HEK293T (cell line): ENCODE measurements around the gene FUT7.

ENCODE experiments used
- CTCF ChIA-PET: fragments of 350-600 bp; formaldehyde crosslinking; extraction: SDS; loops from one replicate; lab custom pipeline; 2021; ENCODE audit warnings: antibody characterized with exemption, inconsistent platforms; lab: Yijun Ruan, JAX
- POLR2A ChIA-PET: fragments of 350-600 bp; formaldehyde crosslinking; extraction: SDS; loops from one replicate; lab custom pipeline; 2020; ENCODE audit warnings: antibody characterized with exemption, inconsistent platforms; lab: Yijun Ruan, JAX
- DNase-seq: peaks from one replicate; pipeline ENCODE4 v3.0.0; 2012; ENCODE audit warnings: mixed read lengths; ENCODE audit errors: extremely low spot score
- ARNT ChIP-seq: fragments of 450-650 bp; IDR thresholded peaks from 2 replicates; pipeline ENCODE4 v1.6.1; 2017; ENCODE audit warnings: mild to moderate bottlenecking
- BHLHE40 ChIP-seq: fragments of 450-650 bp; IDR thresholded peaks from 2 replicates; pipeline ENCODE4 v1.6.1; 2016; ENCODE audit warnings: mild to moderate bottlenecking, moderate library complexity, borderline replicate concordance
- CTBP1 ChIP-seq: fragments of 450-650 bp; IDR thresholded peaks from 2 replicates; pipeline ENCODE4 v1.6.1; 2016; ENCODE audit warnings: borderline replicate concordance
- ELF4 ChIP-seq: fragments of 450-650 bp; IDR thresholded peaks from 2 replicates; pipeline ENCODE4 v1.6.1; 2017; ENCODE audit warnings: antibody characterized with exemption
- FOXA1 ChIP-seq: fragments of 450-650 bp; IDR thresholded peaks from 2 replicates; pipeline ENCODE4 v1.6.1; 2016; ENCODE audit warnings: mild to moderate bottlenecking
- FOXK2 ChIP-seq: fragments of 450-650 bp; IDR thresholded peaks from 2 replicates; pipeline ENCODE4 v1.6.1; 2016; ENCODE audit warnings: mild to moderate bottlenecking
- FOXM1 ChIP-seq: fragments of 450-650 bp; IDR thresholded peaks from 2 replicates; pipeline ENCODE4 v1.6.1; 2017; ENCODE audit warnings: mild to moderate bottlenecking, borderline replicate concordance
- HDGF ChIP-seq: fragments of 450-650 bp; IDR thresholded peaks from 2 replicates; pipeline ENCODE4 v1.6.1; 2017; ENCODE audit warnings: antibody characterized with exemption, borderline replicate concordance
- L3MBTL2 ChIP-seq: fragments of 450-650 bp; conservative IDR thresholded peaks from 2 replicates; pipeline ENCODE4 v1.6.1; 2016; ENCODE audit warnings: mild to moderate bottlenecking
- LEF1 ChIP-seq: fragments of 450-650 bp; IDR thresholded peaks from 2 replicates; pipeline ENCODE4 v1.6.1; 2017; ENCODE audit warnings: mild to moderate bottlenecking, borderline replicate concordance
- NFRKB ChIP-seq: fragments of 450-650 bp; IDR thresholded peaks from 2 replicates; pipeline ENCODE4 v1.6.1; 2016; ENCODE audit warnings: mild to moderate bottlenecking, moderate library complexity
- PKNOX1 ChIP-seq: fragments of 450-650 bp; IDR thresholded peaks from 2 replicates; pipeline ENCODE4 v1.6.1; 2016
- SP1 ChIP-seq: fragments of 450-650 bp; IDR thresholded peaks from 2 replicates; pipeline ENCODE4 v1.6.1; 2017
- SUZ12 ChIP-seq: fragments of 450-650 bp; IDR thresholded peaks from 2 replicates; pipeline ENCODE4 v1.6.1; 2016; ENCODE audit warnings: mild to moderate bottlenecking
- TARDBP ChIP-seq: fragments of 450-650 bp; IDR thresholded peaks from 2 replicates; pipeline ENCODE4 v1.6.1; 2016
- ZNF384 ChIP-seq: fragments of 450-650 bp; IDR thresholded peaks from 2 replicates; pipeline ENCODE4 v1.6.1; 2016

The FUT7 gene

GRCh38 chr9:137016436-137016835 is 15.5 kb downstream of the FUT7 start:
- DNase-seq, result no peak
- ChIA-PET POLR2A (no interaction called here), CTCF (no interaction called here)
- no peak for TF ChIP-seq PKNOX1
- no peak for TF ChIP-seq BHLHE40
- TF ChIP-seq ELF4, result no peak
- no peak for TF ChIP-seq FOXA1
- no peak for TF ChIP-seq SUZ12

DNA sequence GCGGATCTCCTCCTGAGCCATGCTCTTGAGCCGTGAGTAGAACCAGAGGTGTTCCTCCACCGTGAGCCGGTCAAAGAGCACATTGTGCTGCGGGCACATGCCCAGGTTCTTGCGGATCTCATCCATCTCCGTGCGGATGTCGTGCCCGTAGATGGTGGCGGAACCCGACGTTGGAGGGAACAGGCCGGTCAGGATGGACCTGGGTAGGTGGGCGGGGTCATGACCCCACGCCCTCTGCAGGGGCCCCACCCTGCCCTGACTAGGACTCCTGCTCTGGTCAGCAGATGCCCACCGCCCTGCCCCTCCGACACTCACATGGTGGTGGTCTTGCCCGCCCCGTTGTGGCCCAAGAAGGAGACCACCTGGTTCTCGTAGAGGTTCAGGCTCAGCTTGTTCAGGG is 15.9 kb downstream of the FUT7 start:
- CTCF ChIA-PET, result no interaction called here
- TF ChIP-seq ZNF384, result no peak
- no peak for TF ChIP-seq HDGF
- TF ChIP-seq SP1, result no peak
- TF ChIP-seq FOXK2, result no peak
- TF ChIP-seq L3MBTL2, result no peak
- TF ChIP-seq FOXM1, result no peak
- TF ChIP-seq BHLHE40, result no peak
- no peak for TF ChIP-seq SUZ12
- DNase-seq, result no peak
- POLR2A ChIA-PET, result no interaction called here

GRCh38 chr9:137015540-137015930 is 16.4 kb downstream of the FUT7 start:
- CTCF ChIA-PET, result no interaction called here
- no peak for TF ChIP-seq FOXA1
- no peak for TF ChIP-seq SUZ12
- TF ChIP-seq ARNT, result no peak
- TF ChIP-seq BHLHE40, result no peak
- TF ChIP-seq FOXM1, result no peak
- TF ChIP-seq TARDBP, result no peak
- no peak for DNase-seq
- POLR2A ChIA-PET, result no interaction called here

- ChIA-PET CTCF (interaction anchor here (0.7 kb wide), 1 partner anchor 15 kb away, joined by 4 read pairs; no protein-coding TSS in a partner anchor), POLR2A (no interaction called here)
- no peak for DNase-seq
- TF ChIP-seq SUZ12, result no peak
- TF ChIP-seq HDGF, result no peak
- no peak for TF ChIP-seq CTBP1
- no peak for TF ChIP-seq PKNOX1
- no peak for TF ChIP-seq NFRKB
- TF ChIP-seq LEF1, result no peak
- TF ChIP-seq ARNT, result no peak
- TF ChIP-seq ZNF384, result no peak
- TF ChIP-seq L3MBTL2, result no peak
- TF ChIP-seq FOXM1, result no peak
- TF ChIP-seq FOXK2, result no peak
- no peak for TF ChIP-seq TARDBP
- no peak for TF ChIP-seq SP1
- TF ChIP-seq BHLHE40, result no peak
- TF ChIP-seq ELF4, result no peak
- TF ChIP-seq FOXA1, result no peak
Observed at GRCh38 chr9:137014776-137015539, 16.9 kb downstream of the FUT7 start.

- no peak for DNase-seq
- TF ChIP-seq FOXK2 (no peak), PKNOX1 (no peak), TARDBP (no peak), SUZ12 (no peak), SP1 (no peak), BHLHE40 (no peak), LEF1 (no peak), CTBP1 (no peak), ZNF384 (no peak), ARNT (no peak), FOXA1 (no peak), ELF4 (no peak), L3MBTL2 (no peak), FOXM1 (no peak)
- CTCF ChIA-PET, result no interaction called here
- POLR2A ChIA-PET, result no interaction called here
Observed at GRCh38 chr9:137014166-137014565, 17.7 kb downstream of the FUT7 start.

DNA sequence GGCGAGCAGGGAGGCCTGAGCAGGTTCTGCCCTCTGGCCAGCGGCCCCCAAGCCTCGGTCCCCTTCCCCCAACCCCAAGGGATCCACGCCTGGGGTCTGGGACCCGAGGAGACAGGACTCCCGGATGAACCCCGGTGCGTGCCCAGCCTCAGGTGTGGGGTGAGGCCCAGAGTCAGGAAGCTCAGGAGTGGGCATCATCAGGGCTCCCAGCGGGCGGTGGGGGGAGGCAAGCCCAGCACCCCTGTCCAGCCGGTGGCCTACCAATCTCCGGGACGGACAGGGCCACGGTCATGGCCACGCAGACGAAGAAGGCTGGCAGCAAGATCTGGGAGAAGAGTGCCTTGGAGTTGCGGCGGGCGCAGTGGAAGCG is 18.3 kb downstream of the FUT7 start:
- POLR2A ChIA-PET, result no interaction called here
- CTCF ChIA-PET, result no interaction called here
- DNase-seq, result no peak
- TF ChIP-seq CTBP1 (no peak), ELF4 (no peak), ARNT (no peak), LEF1 (no peak), FOXK2 (no peak), NFRKB (no peak), FOXA1 (no peak)
